HEK293 (cell line): ENCODE data around the gene CDH12.

Source experiments
- CTCF ChIA-PET: fragments of 350-600 bp; formaldehyde crosslinking; extraction: SDS; loops from one replicate; lab custom pipeline; 2021; ENCODE audit warnings: antibody characterized with exemption; lab: Yijun Ruan, JAX
- POLR2A ChIA-PET: fragments of 300-600 bp; formaldehyde crosslinking; extraction: SDS; loops from one replicate; lab custom pipeline; 2020; ENCODE audit warnings: antibody characterized with exemption, inconsistent platforms; lab: Yijun Ruan, JAX
- H3K27ac ChIP-seq: fragments of 200-500 bp; sonication (Bioruptor generic); 2 replicates; pipeline ENCODE4 v1.5.1; 2014; ENCODE audit warnings: low read depth, low read length, control low read depth, inconsistent platforms; ENCODE audit errors: extremely low read depth
- H3K36me3 ChIP-seq, 2 experiments: fragments of 200-500 bp in 1 of 2; sonication (Bioruptor generic) in 1 of 2; 1 replicate in 1 of 2; 2 replicates in 1 of 2; pipeline ENCODE4 v1.5.1; 2014 to 2017; ENCODE audit warnings: inconsistent platforms in 2 of 2, low read length in 2 of 2; ENCODE audit not compliant: control insufficient read depth in 2 of 2, insufficient read depth in 1 of 2
- H3K4me1 ChIP-seq: fragments of 200-500 bp; sonication (Bioruptor generic); 2 replicates; pipeline ENCODE4 v1.5.1; 2014; ENCODE audit warnings: mild to moderate bottlenecking, low read length, inconsistent platforms; ENCODE audit not compliant: control insufficient read depth, insufficient read depth
- H3K4me3 ChIP-seq: 2 replicates; pipeline ENCODE4 v1.5.1; 2011; ENCODE audit warnings: low read depth, mild to moderate bottlenecking, control low read depth, low read length, moderate library complexity
- H3K9me3 ChIP-seq: fragments of 200-500 bp; sonication (Bioruptor generic); 2 replicates; pipeline ENCODE4 v1.5.1; 2014; ENCODE audit warnings: low read depth, low read length, inconsistent platforms; ENCODE audit not compliant: control insufficient read depth, insufficient read depth
- GLI2 ChIP-seq: fragments of 450-650 bp; formaldehyde crosslinking; IDR thresholded peaks from 2 replicates; pipeline ENCODE4; 2017; ENCODE audit warnings: missing biosample characterization, missing genetic modification characterization, low read depth, borderline replicate concordance
- KLF7 ChIP-seq: fragments of 450-650 bp; formaldehyde crosslinking; IDR thresholded peaks from 2 replicates; pipeline ENCODE4 v1.5.1; 2016; ENCODE audit warnings: missing biosample characterization, missing genetic modification characterization, borderline replicate concordance
- OSR2 ChIP-seq: fragments of 450-650 bp; formaldehyde crosslinking; IDR thresholded peaks from 2 replicates; pipeline ENCODE4 v1.5.1; 2016; ENCODE audit warnings: missing biosample characterization, missing genetic modification characterization
- PRDM2 ChIP-seq: fragments of 450-650 bp; formaldehyde crosslinking; IDR thresholded peaks from 2 replicates; pipeline ENCODE4 v1.5.1; 2016; ENCODE audit warnings: missing biosample characterization, missing genetic modification characterization, borderline replicate concordance
- TCF7L2 ChIP-seq: IDR thresholded peaks from 2 replicates; pipeline ENCODE4 v1.6.1; 2011; ENCODE audit warnings: low read depth, mild to moderate bottlenecking, inconsistent platforms, low read length, moderate library complexity, borderline replicate concordance
- YY1 ChIP-seq: fragments of 450-650 bp; formaldehyde crosslinking; IDR thresholded peaks from 2 replicates; pipeline ENCODE4 v1.5.1; 2018; ENCODE audit warnings: missing biosample characterization, missing genetic modification characterization
- ZBTB26 ChIP-seq: fragments of 450-650 bp; formaldehyde crosslinking; optimal IDR thresholded peaks from 2 replicates; pipeline ENCODE3; 2016; ENCODE audit warnings: missing biosample characterization, mild to moderate bottlenecking, missing genetic modification characterization
- ZBTB49 ChIP-seq: fragments of 450-650 bp; formaldehyde crosslinking; IDR thresholded peaks from 2 replicates; pipeline ENCODE4 v1.5.1; 2016; ENCODE audit warnings: missing biosample characterization, missing genetic modification characterization, low read depth
- ZBTB8A ChIP-seq: fragments of 450-650 bp; formaldehyde crosslinking; IDR thresholded peaks from 2 replicates; pipeline ENCODE4 v1.5.1; 2016; ENCODE audit warnings: missing biosample characterization, missing genetic modification characterization
- ZNF121 ChIP-seq: fragments of 450-650 bp; formaldehyde crosslinking; IDR thresholded peaks from 2 replicates; pipeline ENCODE4 v1.5.1; 2016; ENCODE audit warnings: missing biosample characterization, missing genetic modification characterization
- ZNF133 ChIP-seq: fragments of 450-650 bp; formaldehyde crosslinking; IDR thresholded peaks from 2 replicates; pipeline ENCODE4 v1.5.1; 2016; ENCODE audit warnings: missing biosample characterization, missing genetic modification characterization
- ZNF157 ChIP-seq: fragments of 450-650 bp; formaldehyde crosslinking; IDR thresholded peaks from 2 replicates; pipeline ENCODE4 v1.5.1; 2016; ENCODE audit warnings: missing biosample characterization, missing genetic modification characterization
- ZNF26 ChIP-seq: fragments of 450-650 bp; formaldehyde crosslinking; IDR thresholded peaks from 2 replicates; pipeline ENCODE4 v1.5.1; 2016; ENCODE audit warnings: missing biosample characterization, missing genetic modification characterization
- ZNF391 ChIP-seq: fragments of 450-650 bp; formaldehyde crosslinking; IDR thresholded peaks from 2 replicates; pipeline ENCODE4 v1.5.1; 2016; ENCODE audit warnings: low read depth, missing biosample characterization, missing genetic modification characterization, borderline replicate concordance
- ZNF404 ChIP-seq: fragments of 450-650 bp; formaldehyde crosslinking; IDR thresholded peaks from 2 replicates; pipeline ENCODE4 v1.5.1; 2017; ENCODE audit warnings: missing biosample characterization, missing genetic modification characterization
- ZNF549 ChIP-seq: fragments of 450-650 bp; IDR thresholded peaks from 2 replicates; pipeline ENCODE4 v1.5.1; 2018; ENCODE audit warnings: missing biosample characterization, missing genetic modification characterization, mild to moderate bottlenecking, inconsistent platforms, moderate library complexity
- ZNF580 ChIP-seq: fragments of 450-650 bp; formaldehyde crosslinking; IDR thresholded peaks from 2 replicates; pipeline ENCODE4 v1.5.1; 2016; ENCODE audit warnings: missing biosample characterization, missing genetic modification characterization
- ZNF664 ChIP-seq: fragments of 450-650 bp; formaldehyde crosslinking; IDR thresholded peaks from 2 replicates; pipeline ENCODE4 v1.5.1; 2016; ENCODE audit warnings: missing biosample characterization, missing genetic modification characterization
- ZNF701 ChIP-seq: fragments of 450-650 bp; formaldehyde crosslinking; IDR thresholded peaks from 2 replicates; pipeline ENCODE4 v1.5.1; 2016; ENCODE audit warnings: missing biosample characterization, missing genetic modification characterization

CDH12 gene

GRCh38 chr5:21806943-21807342 is 1046.2 kb downstream of the CDH12 start:
- no peaks in the 10 kb centered on the region for H3K9me3 ChIP-seq
- no peaks in the 10 kb centered on the region for H3K36me3 ChIP-seq
- no peak for TF ChIP-seq ZNF701 (tag by site-specific recombination)
- TF ChIP-seq ZNF664 (tag by site-specific recombination), result no peak
- no peak for TF ChIP-seq ZNF26 (tag by site-specific recombination)
- TF ChIP-seq TCF7L2, result no peak
- no peak for TF ChIP-seq ZNF404 (tag by site-specific recombination)
- no peak for TF ChIP-seq OSR2
- no peak for TF ChIP-seq ZNF133 (tag by site-specific recombination)
- no peak for TF ChIP-seq YY1 (tag by site-specific recombination)
- no peak for TF ChIP-seq ZNF391 (tag by site-specific recombination)
- TF ChIP-seq ZNF549, result no peak
- no peak for TF ChIP-seq ZNF580 (tag by site-specific recombination)
- no peak for TF ChIP-seq ZBTB49 (tag by site-specific recombination)
- no peak for TF ChIP-seq ZBTB8A (tag by site-specific recombination)
- no peak for TF ChIP-seq PRDM2 (tag by site-specific recombination)
- no peak for TF ChIP-seq KLF7 (tag by site-specific recombination)
- no peak for TF ChIP-seq ZBTB26 (tag by site-specific recombination)
- no peak for TF ChIP-seq ZNF157
- no peak for TF ChIP-seq GLI2 (tag by site-specific recombination)
- TF ChIP-seq ZNF121 (tag by site-specific recombination), result no peak
- POLR2A ChIA-PET, result no interaction called here
- H3K4me1 ChIP-seq, result no peaks in the 10 kb centered on the region
- no peak overlapping the region for H3K27ac ChIP-seq
- CTCF ChIA-PET, result no interaction called here
- no peak overlapping the region for H3K4me3 ChIP-seq
